Activated naive CD4-positive, alpha-beta T cell treated with anti-CD3 and anti-CD28 coated beads for 36 hours (primary cell): ENCODE measurements around the gene CCR8. TPM values are rescaled to one million over a fixed set of nuclear protein-coding genes. Genes with fewer than 3 reads are reported as not detected.
"Not testable (repeated sequence)": the region's sequence is repeated elsewhere in the genome, so short reads cannot be mapped to it uniquely, and the experiment has no call there.

Experiments used
- CTCF ChIA-PET: fragments of 350-600 bp; sonication (Branson Sonifier 250); formaldehyde crosslinking; loops from one replicate; lab custom pipeline; 2021; ENCODE audit warnings: antibody characterized with exemption; lab: Charles Lee
- DNase-seq: peaks from one replicate; pipeline ENCODE4 v3.0.0-alpha.2; 2020
- H3K27ac Mint-ChIP-seq: one replicate; pipeline ENCODE4 v1.8.0; 2021; ENCODE audit warnings: mild to moderate bottlenecking, mixed read lengths
- H3K27me3 Mint-ChIP-seq: one replicate; pipeline ENCODE4 v1.8.0; 2021; ENCODE audit warnings: low read depth, mixed read lengths
- H3K36me3 Mint-ChIP-seq: one replicate; pipeline ENCODE4 v1.8.0; 2021; ENCODE audit warnings: low read depth, mixed read lengths
- H3K4me1 Mint-ChIP-seq: one replicate; pipeline ENCODE4 v1.8.0; 2021; ENCODE audit warnings: low read depth, mixed read lengths
- H3K4me3 Mint-ChIP-seq: one replicate; pipeline ENCODE4 v1.8.0; 2021; ENCODE audit warnings: mild to moderate bottlenecking, moderate library complexity, mixed read lengths
- H3K9me3 Mint-ChIP-seq: one replicate; pipeline ENCODE4 v1.8.0; 2021; ENCODE audit warnings: mixed read lengths
- intact Hi-C: fragments of 100-400 bp; cut with micrococcal nuclease; formaldehyde crosslinking; loops from one replicate; pipeline ENCODE4 v1.15.1; 2023
- total RNA-seq, 2 experiments: library from RNA; stranded (reverse); gene quantifications; one replicate each; pipeline ENCODE4 v1.2.3, GENCODE V29; 2021

CCR8 gene
- total RNA-seq, 2 experiments from 2014 or later: not detected

- Mint-ChIP-seq H3K27ac (no peak overlapping the region), H3K4me1 (no peaks in the 10 kb centered on the region), H3K36me3 (no peaks in the 10 kb centered on the region), H3K4me3 (no peak overlapping the region), H3K27me3 (no peaks in the 10 kb centered on the region), H3K9me3 (no peaks in the 10 kb centered on the region)
- intact Hi-C loops: no loop called here
- no peak for DNase-seq
- CTCF ChIA-PET: no interaction called here
Observed at GRCh38 chr3:39334205-39334604, 4.7 kb downstream of the CCR8 start.

- H3K4me3 Mint-ChIP-seq: no peak overlapping the region
- no peaks in the 10 kb centered on the region for H3K36me3 Mint-ChIP-seq
- intact Hi-C loops: no loop called here
- no peak overlapping the region for H3K27ac Mint-ChIP-seq
- no peaks in the 10 kb centered on the region for H3K27me3 Mint-ChIP-seq
- no peak for DNase-seq
- H3K9me3 Mint-ChIP-seq: no peaks in the 10 kb centered on the region
- peaks cover 2% of the 10 kb centered on the region for H3K4me1 Mint-ChIP-seq
- CTCF ChIA-PET: interaction anchor here (0.6 kb wide), 1 partner anchor 21 kb away, joined by 3 read pairs; no protein-coding TSS in a partner anchor
Observed at GRCh38 chr3:39338201-39338600, 8.7 kb downstream of the CCR8 start.

GRCh38 chr3:39339086-39339485 lies 9.6 kb downstream of the CCR8 start:
- DNase-seq: no peak

GRCh38 chr3:39343076-39343717 lies 13.7 kb downstream of the CCR8 start:
- DNase-seq: no peak
- CTCF ChIA-PET: interaction anchor here (0.7 to 1.5 kb wide), 2 partner anchors 35 to 871 kb away, joined by 3 to 6 read pairs; no protein-coding TSS in a partner anchor
- Mint-ChIP-seq H3K4me1 (peaks cover 32% of the 10 kb centered on the region), H3K27me3 (no peaks in the 10 kb centered on the region), H3K36me3 (no peaks in the 10 kb centered on the region), H3K4me3 (no peak overlapping the region), H3K9me3 (no peaks in the 10 kb centered on the region), H3K27ac (no peak overlapping the region)
- intact Hi-C loops: no loop called here

More at GRCh38 chr3:39339086-39339485, 9.6 kb downstream of the CCR8 start:
- H3K4me3 Mint-ChIP-seq: no peak overlapping the region
- CTCF ChIA-PET: interaction anchor here (0.6 kb wide), 1 partner anchor 20 kb away, joined by 3 read pairs; no protein-coding TSS in a partner anchor
- peaks cover 9% of the 10 kb centered on the region for H3K4me1 Mint-ChIP-seq
- intact Hi-C loops: no loop called here
- H3K36me3 Mint-ChIP-seq: no peaks in the 10 kb centered on the region
- H3K27ac Mint-ChIP-seq: no peak overlapping the region
- no peaks in the 10 kb centered on the region for H3K9me3 Mint-ChIP-seq
- H3K27me3 Mint-ChIP-seq: no peaks in the 10 kb centered on the region

- DNase-seq: no peak
- intact Hi-C loops: no loop called here
- no peaks in the 10 kb centered on the region for H3K9me3 Mint-ChIP-seq
- no peaks in the 10 kb centered on the region for H3K36me3 Mint-ChIP-seq
- peaks cover 32% of the 10 kb centered on the region for H3K4me1 Mint-ChIP-seq
- CTCF ChIA-PET: no interaction called here
- H3K27me3 Mint-ChIP-seq: no peaks in the 10 kb centered on the region
- no peak overlapping the region for H3K4me3 Mint-ChIP-seq
- H3K27ac Mint-ChIP-seq: no peak overlapping the region
Observed at GRCh38 chr3:39343760-39344159, 14.3 kb downstream of the CCR8 start.

GRCh38 chr3:39344746-39345344 lies 15.3 kb downstream of the CCR8 start:
- H3K4me3 Mint-ChIP-seq: no peak overlapping the region
- H3K36me3 Mint-ChIP-seq: no peaks in the 10 kb centered on the region
- peaks cover 35% of the 10 kb centered on the region for H3K4me1 Mint-ChIP-seq
- H3K27ac Mint-ChIP-seq: no peak overlapping the region
- CTCF ChIA-PET: interaction anchor here (1.4 to 3.5 kb wide), 2 partner anchors 16 to 32 kb away, joined by 5 to 16 read pairs; no protein-coding TSS in a partner anchor
- H3K9me3 Mint-ChIP-seq: no peaks in the 10 kb centered on the region
- intact Hi-C loops: no loop called here
- H3K27me3 Mint-ChIP-seq: no peaks in the 10 kb centered on the region
- DNase-seq: no peak

GRCh38 chr3:39346785-39347585 lies 17.5 kb downstream of the CCR8 start:
- CTCF ChIA-PET: interaction anchor here (0.6 to 3.5 kb wide), 10 partner anchors 14 to 174 kb away, joined by 3 to 21 read pairs (median 3); no protein-coding TSS in a partner anchor
- intact Hi-C loops: loop anchor here (1.0 to 2.0 kb wide), 2 partner anchors 19 to 38 kb away; no protein-coding TSS in a partner anchor
- Mint-ChIP-seq H3K9me3 (no peaks in the 10 kb centered on the region), H3K4me1 (peaks cover 43% of the 10 kb centered on the region), H3K36me3 (no peaks in the 10 kb centered on the region), H3K4me3 (no peak overlapping the region), H3K27ac (peak overlapping the region; percentile 37), H3K27me3 (no peaks in the 10 kb centered on the region)
- DNase-seq: peak; percentile 20

- Mint-ChIP-seq H3K36me3 (no peaks in the 10 kb centered on the region), H3K4me3 (no peak overlapping the region), H3K27ac (no peak overlapping the region), H3K9me3 (no peaks in the 10 kb centered on the region), H3K27me3 (no peaks in the 10 kb centered on the region), H3K4me1 (peaks cover 43% of the 10 kb centered on the region)
- CTCF ChIA-PET: interaction anchor here (0.8 to 3.5 kb wide), 7 partner anchors 13 to 60 kb away, joined by 3 to 21 read pairs (median 3); no protein-coding TSS in a partner anchor
- intact Hi-C loops: loop anchor here (2.0 kb wide), 1 partner anchor 37 kb away; no protein-coding TSS in a partner anchor
- DNase-seq: no peak
Observed at GRCh38 chr3:39347586-39347876, 18.0 kb downstream of the CCR8 start.

GRCh38 chr3:39349080-39349479 lies 19.6 kb downstream of the CCR8 start:
- intact Hi-C loops: no loop called here
- no peak for DNase-seq
- H3K27ac Mint-ChIP-seq: no peak overlapping the region
- H3K9me3 Mint-ChIP-seq: no peaks in the 10 kb centered on the region
- peaks cover 34% of the 10 kb centered on the region for H3K4me1 Mint-ChIP-seq
- no peaks in the 10 kb centered on the region for H3K36me3 Mint-ChIP-seq
- no peaks in the 10 kb centered on the region for H3K27me3 Mint-ChIP-seq
- CTCF ChIA-PET: no interaction called here
- H3K4me3 Mint-ChIP-seq: no peak overlapping the region

GRCh38 chr3:39350714-39351113 lies 21.2 kb downstream of the CCR8 start:
- no peak for DNase-seq
- Mint-ChIP-seq H3K4me3 (no peak overlapping the region), H3K4me1 (peaks cover 33% of the 10 kb centered on the region), H3K36me3 (no peaks in the 10 kb centered on the region), H3K27ac (no peak overlapping the region), H3K9me3 (no peaks in the 10 kb centered on the region), H3K27me3 (no peaks in the 10 kb centered on the region)
- CTCF ChIA-PET: interaction anchor here (0.6 to 1.1 kb wide), 2 partner anchors 8 to 12 kb away, joined by 3 to 4 read pairs; no protein-coding TSS in a partner anchor
- intact Hi-C loops: no loop called here

- intact Hi-C loops: not testable (repeated sequence)
- CTCF ChIA-PET: interaction anchor here (0.6 to 1.1 kb wide), 3 partner anchors 9 to 29 kb away, joined by 3 to 4 read pairs (median 3); no protein-coding TSS in a partner anchor
Observed at GRCh38 chr3:39351134-39351533, 21.6 kb downstream of the CCR8 start.

More at GRCh38 chr3:39351134-39351533, 21.6 kb downstream of the CCR8 start:
- not testable (repeated sequence) for DNase-seq, H3K27ac Mint-ChIP-seq, H3K9me3 Mint-ChIP-seq, H3K36me3 Mint-ChIP-seq, H3K27me3 Mint-ChIP-seq, H3K4me3 Mint-ChIP-seq
- H3K4me1 Mint-ChIP-seq: peaks cover 30% of the 10 kb centered on the region
